ENCODE results near the gene UGT1A9.

The UGT1A9 gene

DNA sequence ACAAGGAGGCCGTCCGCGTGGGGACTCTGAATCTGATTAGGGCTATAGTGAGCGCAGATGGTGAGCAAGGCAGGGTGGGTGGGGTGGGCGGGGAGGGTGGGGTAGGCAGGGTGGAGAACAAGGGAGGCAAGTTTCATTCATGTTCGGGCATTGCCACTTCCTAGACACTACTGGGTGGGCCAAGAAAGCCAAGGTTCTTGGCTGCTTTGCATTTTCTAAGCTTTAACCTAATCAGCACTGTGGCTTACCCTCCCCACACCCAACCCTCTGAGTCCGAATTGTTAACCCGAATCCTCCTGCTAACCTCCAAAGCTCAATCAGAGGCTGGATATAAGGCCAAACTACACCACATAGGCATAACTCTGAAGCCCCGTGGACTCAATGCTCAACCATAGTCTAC, 124.6 kb downstream of the UGT1A9 start:
- Histone ChIP-seq H3K4me3 (no peak overlapping the region), H3K27ac (no peak overlapping the region), H3K36me3 (no peaks in the 10 kb centered on the region), H3K9me3 (replicated peaks in 1 of 11) (no peaks in the 10 kb centered on the region; a peak in 1 of 22 replicates), H3K4me2 (no peak overlapping the region), H3K9ac (no peak overlapping the region), H3K4me1 (peaks cover 2 to 5% (median 3%) of the 10 kb centered on the region in 10 experiments; a peak in 18 of 20 replicates), H3K27me3 (no peaks in the 10 kb centered on the region), H4K20me1 (no peaks in the 10 kb centered on the region)
- no peak for TF ChIP-seq Cebpa-rat (IDR thresholded peaks at IDR 0.05)

GRCh38 chr2:233798335-233799086, 126.8 kb downstream of the UGT1A9 start:
- H3K9ac ChIP-seq: no peak overlapping the region
- no peaks in the 10 kb centered on the region for H4K20me1 ChIP-seq
- no peaks in the 10 kb centered on the region for H3K9me3 ChIP-seq (replicated peaks in 1 of 11)
- no peak overlapping the region for H3K4me2 ChIP-seq
- no peak overlapping the region for H3K4me3 ChIP-seq
- peaks cover 5 to 12% (median 10%) of the 10 kb centered on the region in 10 experiments; a peak in 18 of 20 replicates for H3K4me1 ChIP-seq
- TF ChIP-seq Cebpa-rat (IDR thresholded peaks at IDR 0.05): no peak
- H3K36me3 ChIP-seq: no peaks in the 10 kb centered on the region
- H3K27ac ChIP-seq: no peak overlapping the region
- H3K27me3 ChIP-seq: no peaks in the 10 kb centered on the region

GRCh38 chr2:233799087-233799665, 127.5 kb downstream of the UGT1A9 start:
- H4K20me1 ChIP-seq: no peaks in the 10 kb centered on the region
- no peak overlapping the region for H3K9ac ChIP-seq
- no peak overlapping the region for H3K4me3 ChIP-seq
- H3K27ac ChIP-seq: no peak overlapping the region
- H3K4me1 ChIP-seq: peaks cover 5 to 12% (median 10%) of the 10 kb centered on the region in 10 experiments; a peak in 18 of 20 replicates
- no peaks in the 10 kb centered on the region for H3K36me3 ChIP-seq
- no peaks in the 10 kb centered on the region for H3K9me3 ChIP-seq (replicated peaks in 1 of 11)
- TF ChIP-seq Cebpa-rat (IDR thresholded peaks at IDR 0.05): no peak
- H3K4me2 ChIP-seq: no peak overlapping the region
- no peaks in the 10 kb centered on the region for H3K27me3 ChIP-seq

GRCh38 chr2:233799716-233800115, 128.0 kb downstream of the UGT1A9 start:
- Histone ChIP-seq H3K4me1 (peaks cover 5 to 12% (median 10%) of the 10 kb centered on the region in 10 experiments; a peak in 18 of 20 replicates), H3K36me3 (no peaks in the 10 kb centered on the region), H3K4me2 (no peak overlapping the region), H4K20me1 (no peaks in the 10 kb centered on the region), H3K27ac (no peak overlapping the region), H3K9ac (no peak overlapping the region), H3K27me3 (no peaks in the 10 kb centered on the region), H3K9me3 (replicated peaks in 1 of 11) (no peaks in the 10 kb centered on the region), H3K4me3 (no peak overlapping the region)
- TF ChIP-seq Cebpa-rat (IDR thresholded peaks at IDR 0.05): no peak

DNA sequence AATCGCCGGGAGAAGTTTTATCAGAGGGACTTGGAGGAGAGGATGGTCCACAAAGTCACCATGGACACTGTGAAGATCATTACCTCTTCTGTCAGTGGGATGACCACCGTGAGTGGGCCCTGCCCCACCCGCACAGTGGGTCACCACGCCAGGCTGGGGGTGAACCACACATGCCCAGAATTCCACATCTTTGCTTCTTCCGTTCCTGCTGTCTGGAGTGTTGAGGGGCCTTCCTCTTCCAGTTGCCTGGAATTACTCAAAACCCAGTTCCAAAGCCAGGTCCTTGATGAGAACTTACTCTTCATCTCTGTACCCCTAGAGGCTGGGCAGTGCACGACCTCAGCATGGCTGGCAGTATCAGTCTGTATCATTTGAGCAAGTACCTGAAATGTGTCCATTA, 128.5 kb downstream of the UGT1A9 start:
- H3K9me3 ChIP-seq (replicated peaks in 1 of 11): no peaks in the 10 kb centered on the region
- no peaks in the 10 kb centered on the region for H3K36me3 ChIP-seq
- no peaks in the 10 kb centered on the region for H3K27me3 ChIP-seq
- H3K27ac ChIP-seq: no peak overlapping the region
- no peak overlapping the region for H3K9ac ChIP-seq
- no peaks in the 10 kb centered on the region for H4K20me1 ChIP-seq
- H3K4me3 ChIP-seq: no peak overlapping the region
- peaks cover 5 to 12% (median 10%) of the 10 kb centered on the region in 10 experiments; a peak in 18 of 20 replicates for H3K4me1 ChIP-seq
- TF ChIP-seq Cebpa-rat (IDR thresholded peaks at IDR 0.05): no peak
- H3K4me2 ChIP-seq: no peak overlapping the region

- no peaks in the 10 kb centered on the region for H3K27me3 ChIP-seq
- H3K4me2 ChIP-seq: peak overlapping the region in 10 of 11 experiments; percentile 13 to 52 (median 38); a peak in 16 of 22 replicates
- no peak for TF ChIP-seq Cebpa-rat (IDR thresholded peaks at IDR 0.05)
- no peak overlapping the region for H3K27ac ChIP-seq
- no peak overlapping the region for H3K9ac ChIP-seq
- no peak overlapping the region for H3K4me3 ChIP-seq
- H3K36me3 ChIP-seq: no peaks in the 10 kb centered on the region
- no peaks in the 10 kb centered on the region for H3K9me3 ChIP-seq (replicated peaks in 1 of 11)
- no peaks in the 10 kb centered on the region for H4K20me1 ChIP-seq
- H3K4me1 ChIP-seq: peaks cover 5 to 12% (median 10%) of the 10 kb centered on the region in 10 experiments; a peak in 18 of 20 replicates
These were observed 129.8 kb downstream of the UGT1A9 start for GRCh38 chr2:233801357-233802131.

GRCh38 chr2:233802132-233802815, 130.6 kb downstream of the UGT1A9 start:
- H3K4me3 ChIP-seq: no peak overlapping the region
- H3K36me3 ChIP-seq: no peaks in the 10 kb centered on the region
- H3K4me2 ChIP-seq: peak overlapping the region in 1 of 11 experiments; percentile 41; a peak in 2 of 22 replicates
- no peak overlapping the region for H3K27ac ChIP-seq
- H3K27me3 ChIP-seq: no peaks in the 10 kb centered on the region
- H3K9ac ChIP-seq: no peak overlapping the region
- H3K9me3 ChIP-seq (replicated peaks in 1 of 11): peaks cover 0 to 3% (median 0%) of the 10 kb centered on the region in 11 experiments; a peak in 1 of 22 replicates
- H3K4me1 ChIP-seq: peaks cover 5 to 12% (median 10%) of the 10 kb centered on the region in 10 experiments; a peak in 18 of 20 replicates
- no peaks in the 10 kb centered on the region for H4K20me1 ChIP-seq
- TF ChIP-seq Cebpa-rat (IDR thresholded peaks at IDR 0.05): no peak

DNA sequence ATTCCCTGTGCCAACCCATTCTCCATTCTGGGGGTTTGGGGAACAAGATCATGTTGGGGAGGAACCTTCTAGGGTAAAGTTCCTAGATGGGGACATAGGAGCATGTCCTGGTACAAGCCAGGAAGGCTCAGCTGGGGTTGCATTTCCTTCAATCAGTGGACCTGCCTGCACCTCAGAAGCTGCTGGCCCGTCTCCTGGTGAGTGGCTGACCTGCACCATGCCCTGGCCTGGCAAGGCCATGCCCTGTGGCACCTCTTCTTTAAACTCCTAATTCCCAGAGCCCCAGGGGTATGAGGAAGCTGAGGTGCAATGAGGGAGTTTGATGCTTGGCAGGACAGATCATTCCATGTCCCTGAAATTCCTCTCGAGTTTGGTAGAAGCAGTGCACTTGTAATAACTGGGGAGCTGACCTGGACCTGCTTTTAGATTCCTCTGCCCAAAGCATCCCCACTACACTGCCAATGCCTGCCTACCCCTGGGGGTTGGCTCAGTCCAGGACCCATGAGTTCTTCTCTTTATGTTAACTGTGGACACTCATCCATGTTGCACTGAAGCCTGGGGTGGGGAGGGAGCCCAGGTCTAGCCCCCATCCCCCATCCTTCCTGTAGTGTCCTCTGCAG, 131.7 kb downstream of the UGT1A9 start:
- Histone ChIP-seq H3K9me3 (replicated peaks in 1 of 11) (peaks cover 0 to 5% (median 0%) of the 10 kb centered on the region in 11 experiments; a peak in 1 of 22 replicates), H3K9ac (no peak overlapping the region), H3K4me1 (peaks cover 5 to 12% (median 10%) of the 10 kb centered on the region in 10 experiments; a peak in 18 of 20 replicates), H3K4me2 (no peak overlapping the region), H4K20me1 (no peaks in the 10 kb centered on the region), H3K4me3 (no peak overlapping the region), H3K36me3 (no peaks in the 10 kb centered on the region), H3K27me3 (no peaks in the 10 kb centered on the region), H3K27ac (no peak overlapping the region)
- no peak for TF ChIP-seq Cebpa-rat (IDR thresholded peaks at IDR 0.05)

Measured in BLaER1 treated with 17β-estradiol and CSF1 and Interleukin-3, amounts not matched to agents 10 nM and 100 nM (cell line).